ENCODE results near the gene AGL.

- TF ChIP-seq EZH2 (IDR thresholded peaks at IDR 0.05; ENCODE audit: low read depth, unreplicated experiment) (no peak), REST (IDR thresholded peaks at IDR 0.05; ENCODE audit: unreplicated experiment) (no peak), CTCF (conservative IDR thresholded peaks at IDR 0.05; ENCODE audit: low read depth in 2 of 2) (no peak), EZH2phosphoT487 (IDR thresholded peaks at IDR 0.05; ENCODE audit: unreplicated experiment) (no peak), CREB1 (CRISPR knock-in tag; IDR thresholded peaks at IDR 0.05; ENCODE audit: low read depth) (no peak), POLR2AphosphoS5 (IDR thresholded peaks at IDR 0.05; ENCODE audit: low read depth) (no peak), ZNF114 (CRISPR knock-in tag; IDR thresholded peaks at IDR 0.05) (no peak)
Measured at GRCh38 chr1:99814373-99814900, 35.7 kb upstream of the AGL start.

Measured in GM23338 (cell line).